Suprapubic skin (tissue), 4 donors: Measurements from ENCODE around the gene ZSCAN20.

Experiments
- EP300 ChIP-seq: sonication (generic); formaldehyde crosslinking; IDR thresholded peaks from one replicate; pipeline ENCODE4 v1.6.1; 2017; ENCODE audit warnings: antibody characterized with exemption
- POLR2A ChIP-seq, 2 donors: fragments of 450-650 bp; IDR thresholded peaks; one replicate each; pipeline ENCODE4 v1.6.1; 2017; ENCODE audit warnings: antibody characterized with exemption in 2 of 2, mild to moderate bottlenecking in 2 of 2, moderate library complexity in 2 of 2
- POLR2AphosphoS5 ChIP-seq, 3 donors: sonication (generic); formaldehyde crosslinking; IDR thresholded peaks; one replicate each; pipeline ENCODE4 v1.6.1; 2017; ENCODE audit warnings: antibody characterized with exemption in 3 of 3
- TF ChIP-seq, protein P1 (sequence below), 2 donors: fragments of 200-600 bp in 1 of 2; fragments of 450-650 bp in 1 of 2; sonication (generic) in 1 of 2; IDR thresholded peaks; one replicate each; pipeline ENCODE4 v1.5.1; 2016 to 2019; ENCODE audit warnings: antibody characterized with exemption in 2 of 2, mild to moderate bottlenecking in 1 of 2, moderate library complexity in 1 of 2

DNA sequence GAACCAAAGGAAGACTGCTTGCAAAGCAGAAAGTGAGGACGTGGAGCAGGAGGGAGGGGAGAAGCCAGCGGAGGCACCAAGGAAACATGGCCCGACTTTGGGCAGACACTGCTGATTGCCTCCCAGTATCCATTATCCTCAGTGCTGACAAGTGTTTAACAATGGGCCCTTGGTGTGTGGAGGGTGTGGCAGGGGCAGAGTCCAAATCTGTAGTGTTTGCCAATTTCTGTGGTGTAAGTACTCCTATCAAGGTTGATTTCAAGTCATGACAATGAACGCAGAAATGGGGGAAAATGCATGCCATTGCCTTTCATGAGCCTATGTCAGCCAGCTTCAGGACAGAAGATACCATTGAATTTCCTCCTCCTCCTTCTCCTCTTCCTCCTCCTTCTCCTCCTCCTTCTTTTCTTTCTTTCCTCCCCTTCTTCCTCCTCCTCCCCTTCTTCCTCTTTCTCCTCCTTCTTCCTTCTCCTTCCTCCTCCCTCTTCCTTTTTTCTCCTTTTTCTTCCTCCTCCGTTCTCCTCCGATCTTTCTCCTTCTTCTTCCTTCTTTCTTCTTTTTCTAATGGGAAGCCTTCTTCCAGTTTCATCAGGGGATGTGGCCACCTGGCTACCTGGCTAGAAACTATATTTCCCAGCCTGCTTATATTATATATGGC lies 31.2 kb upstream of the ZSCAN20 start:
- no peak for TF ChIP-seq POLR2A (IDR thresholded peaks at IDR 0.05)
- TF ChIP-seq, protein P1, sequence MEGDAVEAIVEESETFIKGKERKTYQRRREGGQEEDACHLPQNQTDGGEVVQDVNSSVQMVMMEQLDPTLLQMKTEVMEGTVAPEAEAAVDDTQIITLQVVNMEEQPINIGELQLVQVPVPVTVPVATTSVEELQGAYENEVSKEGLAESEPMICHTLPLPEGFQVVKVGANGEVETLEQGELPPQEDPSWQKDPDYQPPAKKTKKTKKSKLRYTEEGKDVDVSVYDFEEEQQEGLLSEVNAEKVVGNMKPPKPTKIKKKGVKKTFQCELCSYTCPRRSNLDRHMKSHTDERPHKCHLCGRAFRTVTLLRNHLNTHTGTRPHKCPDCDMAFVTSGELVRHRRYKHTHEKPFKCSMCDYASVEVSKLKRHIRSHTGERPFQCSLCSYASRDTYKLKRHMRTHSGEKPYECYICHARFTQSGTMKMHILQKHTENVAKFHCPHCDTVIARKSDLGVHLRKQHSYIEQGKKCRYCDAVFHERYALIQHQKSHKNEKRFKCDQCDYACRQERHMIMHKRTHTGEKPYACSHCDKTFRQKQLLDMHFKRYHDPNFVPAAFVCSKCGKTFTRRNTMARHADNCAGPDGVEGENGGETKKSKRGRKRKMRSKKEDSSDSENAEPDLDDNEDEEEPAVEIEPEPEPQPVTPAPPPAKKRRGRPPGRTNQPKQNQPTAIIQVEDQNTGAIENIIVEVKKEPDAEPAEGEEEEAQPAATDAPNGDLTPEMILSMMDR (IDR thresholded peaks at IDR 0.05) = no peak
- TF ChIP-seq EP300 = no peak
- TF ChIP-seq POLR2AphosphoS5 (IDR thresholded peaks at IDR 0.05) = no peak
